IPS-18c (cell line): ENCODE results near the gene MMP12.
"Not testable (repeated sequence)": the region's sequence is repeated elsewhere in the genome, so short reads cannot be mapped to it uniquely, and the experiment has no call there.

Source experiments
- H3K4me3 ChIP-seq: 2 replicates; pipeline ENCODE4 v1.7.0; 2013; ENCODE audit warnings: low read depth, mild to moderate bottlenecking, low read length, moderate library complexity; ENCODE audit not compliant: insufficient read depth
- H3K9me3 ChIP-seq: one replicate; pipeline ENCODE4 v1.6.1; 2013; ENCODE audit warnings: mild to moderate bottlenecking, low read length, moderate library complexity; ENCODE audit not compliant: control insufficient read depth, insufficient read depth

The MMP12 gene

GRCh38 chr11:102874852-102875251 lies at the start of gene MMP12:
MMP12 (minus strand) TSS chr11:102874982; CDS start chr11:102874937, 45 bp downstream.
- Histone ChIP-seq H3K4me3 (no peak within 1 kb of the TSS), H3K9me3 (no peaks in the 10 kb centered on the region)

- no peak overlapping the region for H3K4me3 ChIP-seq
- no peaks in the 10 kb centered on the region for H3K9me3 ChIP-seq
Observed at GRCh38 chr11:102921587-102922220, 46.9 kb upstream of the MMP12 start.

- no peak overlapping the region for H3K4me3 ChIP-seq
- no peaks in the 10 kb centered on the region for H3K9me3 ChIP-seq
Observed at GRCh38 chr11:102920118-102920684, 45.4 kb upstream of the MMP12 start.

GRCh38 chr11:102915044-102915375 lies 40.2 kb upstream of the MMP12 start:
- H3K9me3 ChIP-seq: no peaks in the 10 kb centered on the region
- H3K4me3 ChIP-seq: no peak overlapping the region

- Histone ChIP-seq H3K9me3 (no peaks in the 10 kb centered on the region), H3K4me3 (no peak overlapping the region)
Observed at GRCh38 chr11:102914238-102915043, 39.7 kb upstream of the MMP12 start.

GRCh38 chr11:102912482-102912830 lies 37.7 kb upstream of the MMP12 start:
- no peaks in the 10 kb centered on the region for H3K9me3 ChIP-seq

GRCh38 chr11:102911758-102912481 lies 37.1 kb upstream of the MMP12 start:
- Histone ChIP-seq H3K9me3 (no peaks in the 10 kb centered on the region), H3K4me3 (no peak overlapping the region)

More at GRCh38 chr11:102912482-102912830, 37.7 kb upstream of the MMP12 start:
- H3K4me3 ChIP-seq: no peak overlapping the region

- H3K4me3 ChIP-seq: not testable (repeated sequence)
Observed at GRCh38 chr11:102905848-102906247, 31.1 kb upstream of the MMP12 start.

GRCh38 chr11:102903895-102904294 lies 29.1 kb upstream of the MMP12 start:
- not testable (repeated sequence) for H3K9me3 ChIP-seq, H3K4me3 ChIP-seq

More at GRCh38 chr11:102905848-102906247, 31.1 kb upstream of the MMP12 start:
- not testable (repeated sequence) for H3K9me3 ChIP-seq

- H3K9me3 ChIP-seq: peaks cover 2% of the 10 kb centered on the region
- no peak overlapping the region for H3K4me3 ChIP-seq
Observed at GRCh38 chr11:102900346-102900745, 25.6 kb upstream of the MMP12 start.

- no peak overlapping the region for H3K4me3 ChIP-seq
Observed at GRCh38 chr11:102891736-102892135, 17.0 kb upstream of the MMP12 start.

GRCh38 chr11:102886999-102887398 lies 12.2 kb upstream of the MMP12 start:
- H3K9me3 ChIP-seq: no peaks in the 10 kb centered on the region
- no peak overlapping the region for H3K4me3 ChIP-seq

More at GRCh38 chr11:102891736-102892135, 17.0 kb upstream of the MMP12 start:
- H3K9me3 ChIP-seq: no peaks in the 10 kb centered on the region

- Histone ChIP-seq H3K4me3 (no peak overlapping the region), H3K9me3 (no peaks in the 10 kb centered on the region)
Observed at GRCh38 chr11:102883141-102883540, 8.4 kb upstream of the MMP12 start.

- H3K9me3 ChIP-seq: no peaks in the 10 kb centered on the region
- no peak overlapping the region for H3K4me3 ChIP-seq
Observed at GRCh38 chr11:102882389-102883024, 7.7 kb upstream of the MMP12 start.

GRCh38 chr11:102879801-102880200 lies 5.0 kb upstream of the MMP12 start:
- Histone ChIP-seq H3K4me3 (no peak overlapping the region), H3K9me3 (no peaks in the 10 kb centered on the region)

- Histone ChIP-seq H3K4me3 (no peak overlapping the region), H3K9me3 (no peaks in the 10 kb centered on the region)
Observed at GRCh38 chr11:102878595-102878994, 3.8 kb upstream of the MMP12 start.

GRCh38 chr11:102869354-102869964 lies 5.3 kb downstream of the MMP12 start:
- H3K4me3 ChIP-seq, H3K9me3 ChIP-seq: not testable (repeated sequence)
